GM12801 (cell line): ENCODE measurements around the gene KLHL41.

Source experiments
- CTCF ChIP-seq: IDR thresholded peaks from one replicate; pipeline ENCODE4 v1.5.1; 2011; ENCODE audit warnings: control low read depth; ENCODE audit not compliant: insufficient read length; ENCODE audit errors: extremely low read depth

Gene KLHL41

GRCh38 chr2:169472249-169472648 lies 37.3 kb upstream of the KLHL41 start:
- TF ChIP-seq CTCF, result no peak

- TF ChIP-seq CTCF, result no peak
Measured at GRCh38 chr2:169476459-169476858, 33.0 kb upstream of the KLHL41 start.

GRCh38 chr2:169478339-169478738 lies 31.2 kb upstream of the KLHL41 start:
- TF ChIP-seq CTCF, result no peak

GRCh38 chr2:169478745-169479256 lies 30.7 kb upstream of the KLHL41 start:
- TF ChIP-seq CTCF, result no peak

- TF ChIP-seq CTCF, result no peak
Measured at GRCh38 chr2:169479257-169480078, 30.0 kb upstream of the KLHL41 start, which contains the start of gene BBS5. Gene BBS5 (plus strand): TSS chr2:169479494. CDS start chr2:169479554, 60 bp downstream.

GRCh38 chr2:169480079-169480465 lies 29.4 kb upstream of the KLHL41 start:
- no peak for TF ChIP-seq CTCF

- no peak for TF ChIP-seq CTCF
Measured at GRCh38 chr2:169485650-169486138, 23.8 kb upstream of the KLHL41 start.
